ENCODE measurements around the gene SLC22A2. TPM values are rescaled to one million over a fixed set of nuclear protein-coding genes. Genes with fewer than 3 reads are reported as not detected.

Gene SLC22A2
- total and polyA plus RNA-seq, 9 of the 15 experiments (the other 6 are each of a cell fraction or from before 2014, with no cell fraction given) = not detected

DNA sequence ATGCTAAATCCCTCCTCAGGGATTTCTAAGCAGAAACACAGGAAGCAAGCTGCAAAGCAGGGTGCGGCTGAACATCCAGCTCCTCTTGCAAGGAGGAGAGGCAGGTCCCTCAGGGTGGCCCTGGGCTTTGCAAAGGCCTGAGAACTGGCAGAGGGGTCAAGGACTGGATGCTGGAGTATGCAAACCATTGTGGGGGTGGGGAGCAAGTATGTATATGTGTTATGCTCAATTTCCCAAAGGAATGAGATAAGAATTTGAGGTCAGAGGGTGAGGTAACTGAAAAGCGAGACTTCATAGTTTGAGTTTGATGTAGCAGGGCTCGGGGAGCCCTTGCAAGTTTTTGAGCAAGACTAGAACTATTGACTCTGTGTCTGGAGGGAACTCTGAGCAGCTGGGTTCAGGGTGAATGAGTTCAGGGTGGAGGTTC is 11.2 kb downstream of the SLC22A2 start:
- Histone ChIP-seq H3K4me2 (ENCODE audit: insufficient read depth, low read length) (no peak overlapping the region), H3K9ac (ENCODE audit: insufficient read depth in 1 of 2, low read depth in 2 of 2, low read length in 2 of 2) (no peak overlapping the region), H4K20me1 (replicated peaks; ENCODE audit: control insufficient read depth, insufficient read depth, low read length) (no peaks in the 10 kb centered on the region), H2AFZ (ENCODE audit: low read depth, low read length) (no peak overlapping the region), H3K27ac (ENCODE audit: extremely low read depth, low read depth, low read length) (no peak overlapping the region), H3K9me3 (replicated peaks; ENCODE audit: control insufficient read depth, insufficient read depth, low read depth, low read length) (no peaks in the 10 kb centered on the region), H3K9me1 (ENCODE audit: control insufficient read depth, insufficient read depth, low read length) (no peaks in the 10 kb centered on the region), H3K4me3 (no peak overlapping the region), H3K36me3 (ENCODE audit: control insufficient read depth, insufficient read depth, low read length) (no peaks in the 10 kb centered on the region), H3K79me2 (ENCODE audit: control insufficient read depth, insufficient read depth, low read length) (no peaks in the 10 kb centered on the region), H3K4me1 (replicated peaks in 1 of 2; ENCODE audit: control insufficient read depth in 2 of 2, insufficient read depth in 2 of 2, low read length in 2 of 2) (no peaks in the 10 kb centered on the region), H3K27me3 (ENCODE audit: control insufficient read depth in 2 of 2, insufficient read depth in 2 of 2, low read length in 2 of 2) (peaks cover 0 to 2% of the 10 kb centered on the region in 2 experiments; a peak in 1 of 5 replicates)
- in situ Hi-C loops (cut with MboI) (no loop called here), intact Hi-C loops (cut with micrococcal nuclease) (no loop called here)
- WGBS (ENCODE audit: insufficient coverage, low coverage, missing lambda C conversion rate) = 0% methylated on average over 3 of the region's 3 CpGs
- DNase-seq (ENCODE audit: extremely low read depth in 1 of 4, low spot score in 3 of 4) = no peak
- no TSS peak for BruUV-seq (replicated peaks)
- ATAC-seq = no peak
- FAIRE-seq = no peak
- ChIA-PET CTCF (ENCODE audit: low intra/inter-chr PET ratio) (no interaction called here), POLR2A (interaction anchor here (2.1 kb wide), 1 partner anchor 11 kb away, joined by 4 read pairs; the partner anchor contains the start of gene SLC22A2)
- TF ChIP-seq NBN (IDR thresholded peaks at IDR 0.05; ENCODE audit: low read depth) = no peak
- TF ChIP-seq DACH1 (IDR thresholded peaks at IDR 0.05; ENCODE audit: partially characterized antibody) = no peak
- TF ChIP-seq HMG20B (CRISPR knock-in tag; IDR thresholded peaks at IDR 0.05) = no peak
- TF ChIP-seq, protein P1, sequence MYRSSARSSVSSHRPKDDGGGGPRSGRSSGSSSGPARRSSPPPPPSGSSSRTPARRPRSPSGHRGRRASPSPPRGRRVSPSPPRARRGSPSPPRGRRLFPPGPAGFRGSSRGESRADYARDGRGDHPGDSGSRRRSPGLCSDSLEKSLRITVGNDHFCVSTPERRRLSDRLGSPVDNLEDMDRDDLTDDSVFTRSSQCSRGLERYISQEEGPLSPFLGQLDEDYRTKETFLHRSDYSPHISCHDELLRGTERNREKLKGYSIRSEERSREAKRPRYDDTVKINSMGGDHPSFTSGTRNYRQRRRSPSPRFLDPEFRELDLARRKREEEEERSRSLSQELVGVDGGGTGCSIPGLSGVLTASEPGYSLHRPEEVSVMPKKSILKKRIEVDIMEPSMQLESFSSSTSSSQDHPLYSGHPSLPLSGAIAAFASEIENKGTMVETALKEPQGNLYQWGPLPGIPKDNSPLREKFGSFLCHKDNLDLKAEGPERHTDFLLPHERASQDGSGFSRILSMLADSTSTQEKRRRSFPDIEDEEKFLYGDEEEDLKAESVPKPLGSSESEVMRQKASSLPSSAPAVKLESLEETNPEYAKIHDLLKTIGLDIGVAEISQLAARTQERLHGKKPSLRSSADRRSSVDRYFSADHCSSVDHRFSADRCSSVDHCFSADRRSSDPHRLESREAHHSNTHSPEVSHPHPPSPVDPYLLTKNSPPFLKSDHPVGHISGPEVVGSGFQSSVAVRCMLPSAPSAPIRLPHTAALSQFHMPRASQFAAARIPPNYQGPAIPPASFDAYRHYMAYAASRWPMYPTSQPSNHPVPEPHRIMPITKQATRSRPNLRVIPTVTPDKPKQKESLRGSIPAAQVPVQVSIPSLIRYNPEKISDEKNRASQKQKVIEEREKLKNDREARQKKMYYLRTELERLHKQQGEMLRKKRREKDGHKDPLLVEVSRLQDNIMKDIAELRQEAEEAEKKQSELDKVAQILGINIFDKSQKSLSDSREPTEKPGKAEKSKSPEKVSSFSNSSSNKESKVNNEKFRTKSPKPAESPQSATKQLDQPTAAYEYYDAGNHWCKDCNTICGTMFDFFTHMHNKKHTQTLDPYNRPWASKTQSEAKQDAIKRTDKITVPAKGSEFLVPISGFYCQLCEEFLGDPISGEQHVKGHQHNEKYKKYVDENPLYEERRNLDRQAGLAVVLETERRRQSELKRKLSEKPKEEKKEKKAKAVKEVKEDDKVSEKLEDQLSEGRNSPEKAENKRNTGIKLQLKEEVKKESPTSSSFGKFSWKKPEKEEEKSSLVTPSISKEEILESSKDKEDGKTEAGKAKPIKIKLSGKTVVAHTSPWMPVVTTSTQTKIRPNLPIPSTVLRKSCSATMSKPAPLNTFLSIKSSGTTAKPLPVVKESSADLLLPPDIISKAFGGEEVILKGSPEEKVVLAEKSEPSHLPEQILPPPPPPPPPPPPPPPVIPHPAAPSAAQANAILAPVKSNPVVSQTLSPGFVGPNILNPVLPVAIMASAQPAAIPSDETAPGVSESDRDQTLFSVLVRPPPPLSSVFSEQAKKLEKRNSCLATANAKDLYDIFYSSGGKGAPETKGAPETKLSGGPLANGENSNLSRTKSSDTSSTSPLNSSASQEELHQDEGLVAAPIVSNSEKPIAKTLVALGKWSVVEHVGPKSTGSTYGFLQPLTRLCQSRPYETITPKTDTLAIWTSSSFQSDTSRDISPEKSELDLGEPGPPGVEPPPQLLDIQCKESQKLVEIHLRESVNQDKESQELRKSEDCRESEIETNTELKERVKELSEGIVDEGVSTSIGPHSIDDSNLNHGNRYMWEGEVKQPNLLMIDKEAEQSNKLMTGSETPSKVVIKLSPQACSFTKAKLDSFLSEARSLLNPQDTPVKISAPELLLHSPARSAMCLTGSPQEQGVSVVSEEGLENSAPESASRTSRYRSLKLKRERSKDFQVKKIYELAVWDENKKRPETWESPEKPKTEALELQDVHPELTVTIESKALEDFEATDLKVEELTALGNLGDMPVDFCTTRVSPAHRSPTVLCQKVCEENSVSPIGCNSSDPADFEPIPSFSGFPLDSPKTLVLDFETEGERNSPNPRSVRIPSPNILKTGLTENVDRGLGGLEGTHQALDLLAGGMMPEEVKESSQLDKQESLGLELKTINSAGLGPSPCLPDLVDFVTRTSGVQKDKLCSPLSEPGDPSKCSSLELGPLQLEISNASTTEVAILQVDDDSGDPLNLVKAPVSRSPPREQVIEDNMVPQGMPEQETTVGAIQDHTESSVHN (IDR thresholded peaks at IDR 0.05; ENCODE audit: borderline replicate concordance in 1 of 2, low read depth in 1 of 2) = no peak
- TF ChIP-seq TRIM28 (IDR thresholded peaks at IDR 0.05) = no peak
- TF ChIP-seq ZNF830 (CRISPR knock-in tag; IDR thresholded peaks at IDR 0.05) = no peak
- TF ChIP-seq, protein P2, sequence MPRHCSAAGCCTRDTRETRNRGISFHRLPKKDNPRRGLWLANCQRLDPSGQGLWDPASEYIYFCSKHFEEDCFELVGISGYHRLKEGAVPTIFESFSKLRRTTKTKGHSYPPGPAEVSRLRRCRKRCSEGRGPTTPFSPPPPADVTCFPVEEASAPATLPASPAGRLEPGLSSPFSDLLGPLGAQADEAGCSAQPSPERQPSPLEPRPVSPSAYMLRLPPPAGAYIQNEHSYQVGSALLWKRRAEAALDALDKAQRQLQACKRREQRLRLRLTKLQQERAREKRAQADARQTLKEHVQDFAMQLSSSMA (CRISPR knock-in tag; IDR thresholded peaks at IDR 0.05) = no peak
- TF ChIP-seq TAF9B (IDR thresholded peaks at IDR 0.05; ENCODE audit: partially characterized antibody) = no peak
- no peak for TF ChIP-seq ZNF696 (CRISPR knock-in tag; conservative IDR thresholded peaks at IDR 0.05)
- no peak for TF ChIP-seq EWSR1 (IDR thresholded peaks at IDR 0.05; ENCODE audit: borderline replicate concordance, low read depth, partially characterized antibody)
- TF ChIP-seq, protein P3, sequence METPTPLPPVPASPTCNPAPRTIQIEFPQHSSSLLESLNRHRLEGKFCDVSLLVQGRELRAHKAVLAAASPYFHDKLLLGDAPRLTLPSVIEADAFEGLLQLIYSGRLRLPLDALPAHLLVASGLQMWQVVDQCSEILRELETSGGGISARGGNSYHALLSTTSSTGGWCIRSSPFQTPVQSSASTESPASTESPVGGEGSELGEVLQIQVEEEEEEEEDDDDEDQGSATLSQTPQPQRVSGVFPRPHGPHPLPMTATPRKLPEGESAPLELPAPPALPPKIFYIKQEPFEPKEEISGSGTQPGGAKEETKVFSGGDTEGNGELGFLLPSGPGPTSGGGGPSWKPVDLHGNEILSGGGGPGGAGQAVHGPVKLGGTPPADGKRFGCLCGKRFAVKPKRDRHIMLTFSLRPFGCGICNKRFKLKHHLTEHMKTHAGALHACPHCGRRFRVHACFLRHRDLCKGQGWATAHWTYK (CRISPR knock-in tag; IDR thresholded peaks at IDR 0.05) = no peak
- TF ChIP-seq, protein P4, sequence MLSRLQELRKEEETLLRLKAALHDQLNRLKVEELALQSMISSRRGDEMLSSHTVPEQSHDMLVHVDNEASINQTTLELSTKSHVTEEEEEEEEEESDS (CRISPR knock-in tag; IDR thresholded peaks at IDR 0.05) = no peak
- no peak for TF ChIP-seq ZNF184 (CRISPR knock-in tag; IDR thresholded peaks at IDR 0.05)
- TF ChIP-seq HIVEP1 (CRISPR knock-in tag; IDR thresholded peaks at IDR 0.05) = no peak

Measured in K562 (cell line).